Measurements from ENCODE around the gene COMMD9. TPM values are rescaled to one million over a fixed set of nuclear protein-coding genes. Genes with fewer than 3 reads are reported as not detected.

Gene COMMD9
- total RNA-seq, 1 donor from 2014 or later: 52.5 TPM

DNA sequence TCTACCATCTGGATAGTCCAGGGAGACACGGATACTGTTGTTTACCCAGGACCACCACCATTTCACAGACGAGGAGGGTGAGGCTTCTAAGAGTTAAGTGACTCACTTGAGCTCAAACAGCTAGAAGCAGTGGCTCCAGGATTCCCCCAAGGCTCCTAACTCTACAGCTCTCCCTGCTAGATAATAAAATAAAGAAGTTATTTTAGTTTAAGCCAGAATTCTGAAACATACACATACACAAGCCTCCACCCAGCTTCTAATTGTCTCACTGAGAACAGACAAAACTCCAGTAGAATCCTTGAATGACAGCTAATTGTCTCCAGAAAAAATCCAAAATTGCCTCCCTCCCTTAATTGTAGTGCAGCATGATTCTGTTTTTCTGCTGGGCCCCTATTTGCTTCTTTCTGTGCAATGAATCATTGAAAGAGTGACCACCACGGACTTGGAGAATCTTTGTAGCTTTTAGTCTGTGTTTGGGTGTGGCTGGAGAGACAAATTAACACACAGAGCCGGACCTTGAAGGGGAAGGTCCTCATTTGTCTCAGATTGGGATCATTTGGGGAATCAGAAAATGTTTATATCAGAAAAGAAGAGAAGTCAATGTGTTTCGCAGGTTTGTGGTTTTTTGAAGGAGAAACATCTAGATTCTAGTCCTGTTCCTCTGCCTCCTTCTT, 64.9 kb downstream of the COMMD9 start:
- H3K9me3 Mint-ChIP-seq (ENCODE audit: low read depth): peaks cover 9% of the 10 kb centered on the region
- no peaks in the 10 kb centered on the region for H3K27me3 Mint-ChIP-seq (ENCODE audit: low read depth)
- TF ChIP-seq, protein P1, sequence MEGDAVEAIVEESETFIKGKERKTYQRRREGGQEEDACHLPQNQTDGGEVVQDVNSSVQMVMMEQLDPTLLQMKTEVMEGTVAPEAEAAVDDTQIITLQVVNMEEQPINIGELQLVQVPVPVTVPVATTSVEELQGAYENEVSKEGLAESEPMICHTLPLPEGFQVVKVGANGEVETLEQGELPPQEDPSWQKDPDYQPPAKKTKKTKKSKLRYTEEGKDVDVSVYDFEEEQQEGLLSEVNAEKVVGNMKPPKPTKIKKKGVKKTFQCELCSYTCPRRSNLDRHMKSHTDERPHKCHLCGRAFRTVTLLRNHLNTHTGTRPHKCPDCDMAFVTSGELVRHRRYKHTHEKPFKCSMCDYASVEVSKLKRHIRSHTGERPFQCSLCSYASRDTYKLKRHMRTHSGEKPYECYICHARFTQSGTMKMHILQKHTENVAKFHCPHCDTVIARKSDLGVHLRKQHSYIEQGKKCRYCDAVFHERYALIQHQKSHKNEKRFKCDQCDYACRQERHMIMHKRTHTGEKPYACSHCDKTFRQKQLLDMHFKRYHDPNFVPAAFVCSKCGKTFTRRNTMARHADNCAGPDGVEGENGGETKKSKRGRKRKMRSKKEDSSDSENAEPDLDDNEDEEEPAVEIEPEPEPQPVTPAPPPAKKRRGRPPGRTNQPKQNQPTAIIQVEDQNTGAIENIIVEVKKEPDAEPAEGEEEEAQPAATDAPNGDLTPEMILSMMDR (IDR thresholded peaks at IDR 0.05): no peak
- peaks cover 4% of the 10 kb centered on the region for H3K4me1 Mint-ChIP-seq (ENCODE audit: low read depth)
- H3K36me3 Mint-ChIP-seq (ENCODE audit: low read depth): peaks cover 3% of the 10 kb centered on the region
- no peak for DNase-seq (ENCODE audit: low spot score)
- H3K4me3 Mint-ChIP-seq (ENCODE audit: unreplicated experiment): no peak overlapping the region
- no peak overlapping the region for H3K27ac Mint-ChIP-seq (ENCODE audit: unreplicated experiment)

DNA sequence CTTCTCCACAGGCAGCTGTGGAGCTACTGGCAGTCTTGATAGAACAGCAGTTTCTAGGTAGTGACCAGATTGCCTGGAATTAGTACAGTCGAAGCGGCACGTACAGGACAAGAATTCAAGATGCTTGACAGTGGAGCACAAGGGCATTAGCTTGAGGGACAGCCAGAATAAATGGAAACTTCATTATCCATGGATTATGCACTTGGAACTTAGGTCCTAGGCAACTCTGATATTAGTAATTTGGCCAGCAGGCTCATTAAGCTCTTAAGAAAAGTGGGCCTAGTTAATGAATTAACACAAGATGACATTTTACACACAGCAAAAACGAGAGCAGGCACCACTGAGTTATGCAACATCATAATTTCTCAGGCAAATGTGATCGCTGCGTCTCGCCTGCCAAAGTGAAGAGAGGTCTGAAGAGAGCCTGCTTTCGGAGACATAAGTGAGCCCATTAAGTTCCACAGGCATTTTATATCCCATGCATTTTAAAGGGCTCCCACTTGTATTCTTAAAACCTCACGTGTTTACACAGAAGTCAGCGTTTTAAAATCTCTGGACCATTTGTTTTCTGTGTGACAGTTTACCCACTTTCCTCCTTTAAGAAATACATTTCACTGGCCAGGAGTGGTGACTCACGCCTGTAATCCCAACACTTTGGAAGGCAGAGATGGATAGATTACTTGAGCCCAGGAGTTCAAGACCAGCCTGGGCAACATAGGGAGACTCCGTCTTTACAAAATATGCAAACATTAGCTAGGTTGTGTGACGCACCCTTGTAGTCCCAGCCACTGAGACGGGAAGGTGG, 66.2 kb downstream of the COMMD9 start:
- TF ChIP-seq, protein P1 (IDR thresholded peaks at IDR 0.05): no peak
- no peak for DNase-seq (ENCODE audit: low spot score)
- no peaks in the 10 kb centered on the region for H3K27me3 Mint-ChIP-seq (ENCODE audit: low read depth)
- peaks cover 3% of the 10 kb centered on the region for H3K36me3 Mint-ChIP-seq (ENCODE audit: low read depth)
- H3K4me3 Mint-ChIP-seq (ENCODE audit: unreplicated experiment): no peak overlapping the region
- peaks cover 11% of the 10 kb centered on the region for H3K9me3 Mint-ChIP-seq (ENCODE audit: low read depth)
- H3K27ac Mint-ChIP-seq (ENCODE audit: unreplicated experiment): no peak overlapping the region
- H3K4me1 Mint-ChIP-seq (ENCODE audit: low read depth): no peaks in the 10 kb centered on the region

Other genes with a start within 250 kb of the COMMD9 start
- gene PRR5L, start 6.9 kb upstream of the COMMD9 start, total RNA-seq: 47.8 to 72.4 TPM (median 50.7 TPM) in 3 replicates
- 14.4 to 16.0 TPM (median 15.2 TPM) in 3 replicates for gene TRAF6, start 220.8 kb upstream of the COMMD9 start, total RNA-seq

All from chondrocyte (in vitro differentiated cells).